NCI-H128 (cell line): ENCODE measurements around the gene SGCD.

ENCODE experiments used
- DNase-seq: peaks from one replicate; lab custom pipeline; 2025; ENCODE audit not compliant: unreplicated experiment; lab: John Stamatoyannopoulos, UW

SGCD gene

DNA sequence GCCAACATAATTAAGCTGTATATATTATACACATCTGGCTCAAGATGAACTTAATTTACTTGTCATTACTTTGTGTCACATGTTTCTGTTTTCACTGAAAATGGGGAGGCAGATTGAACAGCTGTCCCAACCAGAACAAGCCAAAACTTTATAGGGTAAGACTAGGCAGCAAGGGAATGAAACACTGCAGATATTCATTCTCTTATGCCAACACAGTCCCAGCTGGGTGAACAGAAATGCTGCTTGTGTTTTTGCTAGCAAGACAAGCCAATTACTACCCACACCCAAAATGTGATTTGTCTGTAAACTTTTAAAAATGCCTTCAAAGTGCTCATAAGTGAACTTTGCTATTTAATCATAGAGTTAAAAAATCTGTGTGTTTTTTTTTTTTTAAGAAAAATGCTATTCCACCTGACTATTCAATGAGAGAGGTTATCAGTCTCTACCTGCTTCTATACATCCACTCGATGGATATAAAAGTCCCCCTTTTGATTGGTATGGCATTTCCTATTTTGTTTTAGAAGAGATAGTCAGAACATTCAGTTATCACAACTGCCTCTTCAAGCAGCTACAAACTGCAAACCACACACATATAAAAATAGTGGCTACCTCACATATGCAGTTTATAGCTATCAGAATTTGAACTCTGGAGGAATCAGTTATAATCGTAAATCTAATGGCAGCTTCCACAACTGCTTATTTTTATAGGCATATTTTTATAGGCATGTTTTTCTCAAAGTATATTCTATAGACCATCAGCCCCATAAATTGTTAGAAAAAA is 431.2 kb downstream of the SGCD start:
- DNase-seq, result no peak

DNA sequence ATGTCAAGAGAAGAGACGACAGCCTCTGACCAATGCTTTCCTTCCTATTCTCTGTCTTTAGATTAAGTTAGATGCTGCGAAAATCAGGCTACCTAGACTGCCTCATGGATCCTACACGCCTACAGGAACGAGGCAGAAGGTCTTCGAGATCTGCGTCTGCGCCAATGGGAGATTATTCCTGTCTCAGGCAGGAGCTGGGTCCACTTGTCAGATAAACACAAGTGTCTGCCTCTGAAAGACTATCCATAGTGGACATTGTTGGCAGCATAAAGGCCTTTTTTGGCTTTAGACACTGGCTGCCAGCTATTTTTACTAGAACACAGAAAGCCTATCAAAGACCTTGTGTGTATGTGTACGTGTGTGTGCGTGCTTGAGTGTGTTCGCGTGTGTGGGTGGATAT is 432.2 kb downstream of the SGCD start:
- no peak for DNase-seq

DNA sequence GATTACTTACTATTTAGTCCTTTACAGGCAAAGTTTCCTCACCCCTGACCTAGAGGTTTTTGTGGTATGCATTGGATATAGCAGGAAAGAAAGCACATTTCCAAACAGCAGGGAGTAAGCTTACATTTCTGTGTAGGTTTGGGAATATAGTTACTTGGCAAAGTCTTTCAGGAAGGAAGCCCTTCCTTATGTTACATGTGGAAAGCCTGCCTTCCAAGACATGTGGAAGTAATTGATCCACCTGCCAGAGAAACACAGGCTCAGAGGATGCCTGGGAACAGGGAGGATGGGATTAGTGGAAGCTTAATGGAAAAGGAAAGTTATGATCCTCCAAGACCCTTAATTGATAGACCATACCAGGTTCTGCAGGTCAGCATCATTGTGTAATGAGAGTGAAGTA is 435.8 kb downstream of the SGCD start:
- DNase-seq, result no peak

DNA sequence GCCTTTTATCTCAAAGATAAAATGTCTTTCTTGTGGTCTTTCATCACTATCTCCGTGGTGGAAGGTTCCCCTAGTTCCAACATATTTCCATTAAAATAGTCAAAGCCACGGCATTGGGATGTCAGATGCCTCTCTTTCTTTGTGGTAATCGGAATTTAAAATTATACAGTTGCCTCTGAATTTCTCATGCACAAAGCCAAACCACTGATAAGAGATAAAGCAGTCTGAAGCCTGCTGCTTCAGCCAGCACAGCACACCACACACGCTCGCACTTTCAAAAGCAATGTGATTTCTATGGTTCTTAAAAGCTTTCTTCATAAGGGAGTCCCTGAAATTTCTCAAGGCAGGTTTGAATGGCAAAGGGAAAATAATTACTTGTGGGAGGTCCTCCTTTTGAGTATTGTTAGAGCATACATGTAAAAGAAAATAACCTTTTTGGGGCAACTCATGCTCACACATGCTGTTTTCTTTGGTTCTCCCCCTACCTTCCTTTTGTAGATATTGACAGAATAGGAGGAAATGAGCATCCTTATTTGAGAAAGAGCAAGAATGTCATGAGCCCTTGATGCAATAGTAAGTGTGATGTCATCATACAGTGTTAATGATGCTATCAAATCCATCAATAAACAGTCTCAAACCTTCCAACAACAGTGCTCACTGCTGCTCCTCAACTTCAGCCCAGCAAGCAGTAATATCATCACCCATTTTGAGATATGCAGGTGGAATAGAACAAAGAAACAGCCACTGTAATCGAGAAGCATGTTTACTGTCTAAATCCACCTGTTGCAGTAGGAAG is 437.4 kb downstream of the SGCD start:
- no peak for DNase-seq

DNA sequence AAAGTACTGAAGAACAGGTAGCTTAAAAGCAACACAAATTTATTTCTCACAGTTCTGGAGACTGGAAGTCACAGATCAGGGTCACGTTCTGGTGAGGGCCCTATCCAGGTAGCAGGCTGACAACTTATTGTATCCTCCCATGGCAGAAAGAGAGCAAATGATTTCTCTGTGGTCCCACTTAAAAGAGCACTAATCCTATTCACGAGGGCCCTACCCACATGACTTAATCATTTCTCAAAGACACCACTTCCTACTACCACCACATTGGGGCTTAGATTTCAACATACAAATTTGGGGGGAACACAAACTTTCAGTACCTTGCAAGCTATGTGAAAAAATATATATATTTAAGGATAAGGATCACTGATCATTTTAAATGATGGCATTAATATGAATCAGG is 447.3 kb downstream of the SGCD start:
- DNase-seq, result no peak

DNA sequence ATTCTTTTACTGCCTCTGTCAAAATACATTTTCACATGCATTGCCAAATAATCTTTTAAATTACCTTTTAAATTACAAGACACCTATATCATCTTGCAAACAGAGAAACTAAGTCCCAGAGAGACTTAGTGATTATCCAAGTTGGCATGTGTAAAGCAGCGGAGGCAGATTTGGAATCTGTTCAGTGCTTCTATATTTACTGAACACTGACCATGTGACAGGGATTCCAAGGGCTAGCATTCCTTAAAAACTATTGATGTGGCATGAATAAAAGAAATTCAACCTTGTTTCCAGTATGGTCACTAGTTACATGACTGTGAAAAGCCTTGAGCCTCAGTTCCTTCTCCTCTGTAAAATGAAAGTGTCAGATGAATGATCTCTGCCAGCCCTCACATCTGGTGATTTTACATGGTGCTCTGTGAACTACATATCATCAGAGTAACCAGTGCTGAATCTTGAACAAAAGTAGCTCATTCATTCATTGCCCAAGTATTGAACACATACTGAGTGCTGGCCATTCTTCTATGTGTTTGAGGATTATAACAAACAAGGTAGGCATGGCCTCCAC is 451.3 kb downstream of the SGCD start:
- DNase-seq, result no peak

DNA sequence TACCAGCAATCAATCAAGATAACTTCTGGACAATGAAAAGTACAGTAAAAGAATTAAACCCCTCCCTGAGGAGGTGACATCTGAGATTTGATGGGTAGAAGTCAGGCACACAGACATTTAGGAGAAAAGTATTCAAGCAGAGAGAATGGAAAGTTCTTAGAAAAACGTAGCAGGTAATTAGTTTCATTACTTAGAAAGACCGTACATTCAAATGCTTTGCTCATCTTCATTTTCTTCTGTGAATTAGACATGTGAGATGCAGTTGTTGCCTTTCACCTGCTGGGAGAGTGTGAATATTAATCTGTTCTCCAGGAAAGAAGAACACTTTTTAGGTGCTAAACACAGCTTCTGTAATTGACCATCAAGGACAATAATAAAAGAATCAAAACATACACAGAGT is 451.8 kb downstream of the SGCD start:
- DNase-seq, result no peak

DNA sequence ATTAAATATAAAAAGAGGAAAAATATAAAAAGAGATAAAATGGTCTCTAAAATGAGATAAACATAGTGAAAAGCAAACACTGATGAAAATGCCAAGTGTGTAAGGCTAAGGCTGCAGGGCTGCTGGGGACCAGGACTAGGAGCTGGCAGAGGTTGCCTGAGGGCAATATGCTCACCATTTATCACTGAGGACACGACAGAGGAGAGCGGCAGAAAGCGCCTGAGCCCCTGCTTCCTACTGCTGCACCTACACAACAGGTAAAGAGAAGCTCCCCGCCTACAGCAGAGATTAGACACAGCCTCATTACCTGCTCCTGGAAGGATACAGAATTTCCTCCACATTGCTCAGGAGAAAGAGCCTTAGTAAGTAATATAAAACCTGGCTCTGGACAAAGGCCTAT is 452.5 kb downstream of the SGCD start:
- no peak for DNase-seq

DNA sequence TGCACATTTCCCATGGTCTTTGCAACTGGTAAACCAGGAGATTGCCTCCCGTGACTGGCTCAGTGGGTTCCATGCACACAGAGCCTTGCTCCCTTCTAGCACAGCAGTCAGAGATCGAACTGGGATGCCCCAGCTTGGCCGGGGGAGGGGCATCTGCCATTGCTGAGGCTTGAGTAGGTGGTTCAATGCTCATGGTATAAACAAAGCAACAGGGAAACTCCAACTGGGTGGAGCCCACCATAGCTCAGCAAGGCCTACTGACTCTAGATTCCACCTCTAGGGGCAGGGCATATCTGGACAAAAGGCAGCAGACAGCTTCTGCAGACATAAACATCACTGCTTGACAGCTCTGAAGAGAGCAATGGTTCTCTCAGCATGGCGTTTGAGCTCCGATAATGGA is 456.1 kb downstream of the SGCD start:
- DNase-seq, result no peak

DNA sequence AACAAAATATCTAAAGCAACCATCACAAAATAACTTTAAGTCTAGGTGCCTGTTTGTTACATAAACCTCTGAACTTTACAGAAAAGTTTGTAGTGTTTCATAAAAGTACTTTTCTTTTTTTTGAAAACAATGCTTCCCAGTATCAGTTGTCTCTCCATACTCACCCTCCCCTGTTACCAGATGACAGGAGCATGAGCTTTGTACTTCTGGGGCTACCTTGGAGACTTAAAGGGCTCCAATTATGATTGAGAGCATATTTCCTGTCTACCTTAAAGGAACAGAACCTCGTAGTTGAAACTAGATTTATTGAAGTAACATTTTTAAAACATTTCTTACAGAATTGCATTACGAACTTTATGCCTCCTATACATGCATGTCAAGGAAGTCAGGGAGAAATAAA is 467.7 kb downstream of the SGCD start:
- no peak for DNase-seq

DNA sequence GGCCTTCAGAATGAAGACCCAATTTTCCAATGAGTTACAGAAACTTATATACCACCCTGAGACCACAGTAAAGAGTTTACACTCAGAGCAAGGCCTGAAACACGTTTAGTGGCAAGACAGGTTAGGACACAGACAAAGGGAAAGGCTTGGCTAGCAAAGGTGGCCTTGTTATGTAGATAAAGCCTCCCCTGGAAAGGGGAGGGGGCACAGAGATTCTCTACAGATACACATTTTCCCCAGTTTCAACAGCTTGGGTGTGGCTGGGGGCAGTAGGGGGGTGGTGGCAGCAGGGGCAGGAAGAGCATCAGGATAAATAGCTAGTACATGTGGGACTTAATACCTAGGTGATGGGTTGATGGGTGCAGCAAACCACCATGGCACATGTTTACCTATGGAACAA is 471.2 kb downstream of the SGCD start:
- no peak for DNase-seq

DNA sequence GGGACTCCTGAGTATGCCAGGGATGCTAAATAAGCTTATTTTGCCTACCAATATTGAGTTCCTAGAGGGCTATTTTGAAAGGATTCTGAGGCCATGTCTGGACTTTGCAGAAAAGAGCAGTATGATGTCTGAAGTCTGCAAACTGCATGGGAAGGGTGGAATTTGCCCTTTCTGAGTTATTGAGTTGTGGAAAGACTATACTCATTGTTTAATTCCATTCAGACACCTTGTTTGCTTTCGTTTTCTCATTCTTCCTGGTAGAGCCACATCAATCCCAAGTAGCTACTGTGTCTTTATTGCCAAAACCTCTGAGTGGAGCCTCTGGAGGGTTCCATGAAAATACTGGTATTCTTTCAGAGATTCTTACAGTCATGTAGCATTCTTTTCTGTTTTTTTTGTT is 472.2 kb downstream of the SGCD start:
- DNase-seq, result no peak

DNA sequence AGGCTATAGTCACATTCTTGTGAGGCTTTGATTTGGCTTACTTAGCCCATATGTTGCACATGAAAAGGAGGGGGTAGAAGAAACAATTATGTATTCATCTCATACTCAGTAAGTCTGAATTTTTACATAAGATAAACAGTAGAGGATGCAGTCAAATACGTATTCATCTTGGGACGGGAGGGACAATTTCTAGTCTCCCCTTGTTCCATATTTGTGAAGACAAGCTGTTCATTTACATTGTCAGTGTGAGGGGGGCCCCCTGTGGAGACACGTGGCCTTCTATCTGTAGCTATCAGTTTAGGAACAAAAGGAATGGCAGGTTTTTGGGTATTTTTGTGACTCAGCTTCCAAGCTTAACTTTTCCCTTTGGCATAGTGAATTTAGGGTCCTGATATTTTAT is 474.0 kb downstream of the SGCD start:
- DNase-seq, result no peak

DNA sequence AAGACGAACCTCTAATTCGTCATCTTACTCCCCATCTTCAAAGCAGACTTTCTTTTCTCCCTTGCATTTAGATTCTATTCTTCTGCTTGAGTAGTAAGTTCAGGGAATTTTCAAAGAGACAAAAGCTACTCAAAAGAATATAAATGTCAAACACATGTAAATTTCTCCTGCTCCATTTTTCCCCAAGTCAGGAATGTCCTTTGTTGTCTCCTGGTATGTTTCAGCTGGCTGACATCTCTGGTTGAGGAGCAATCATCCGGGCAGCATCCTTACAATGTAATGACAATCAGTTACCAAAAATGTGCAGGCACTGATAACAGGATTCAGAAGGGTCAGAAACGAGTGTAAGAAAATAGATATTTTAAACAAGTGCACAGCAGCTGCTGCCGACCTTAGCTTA is 475.5 kb downstream of the SGCD start:
- DNase-seq, result no peak

DNA sequence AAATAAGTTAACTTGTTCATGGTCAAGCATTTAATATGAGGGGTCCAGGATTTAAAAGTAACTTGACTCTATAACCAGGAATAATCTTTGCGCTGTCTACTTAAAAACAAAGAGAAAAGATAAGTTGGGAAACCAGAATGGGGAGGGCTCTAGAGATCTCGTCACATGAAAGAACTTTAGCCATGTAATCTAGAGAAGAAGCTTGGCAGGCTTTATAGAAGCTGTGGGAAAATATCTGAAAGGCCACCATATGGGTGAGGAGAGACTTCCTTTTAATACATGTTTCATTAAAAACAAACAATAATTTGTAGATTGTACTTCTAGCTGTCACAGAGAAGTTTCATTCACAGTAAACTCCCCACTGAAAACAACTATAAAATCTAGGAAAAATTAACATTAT is 476.4 kb downstream of the SGCD start:
- DNase-seq, result no peak

DNA sequence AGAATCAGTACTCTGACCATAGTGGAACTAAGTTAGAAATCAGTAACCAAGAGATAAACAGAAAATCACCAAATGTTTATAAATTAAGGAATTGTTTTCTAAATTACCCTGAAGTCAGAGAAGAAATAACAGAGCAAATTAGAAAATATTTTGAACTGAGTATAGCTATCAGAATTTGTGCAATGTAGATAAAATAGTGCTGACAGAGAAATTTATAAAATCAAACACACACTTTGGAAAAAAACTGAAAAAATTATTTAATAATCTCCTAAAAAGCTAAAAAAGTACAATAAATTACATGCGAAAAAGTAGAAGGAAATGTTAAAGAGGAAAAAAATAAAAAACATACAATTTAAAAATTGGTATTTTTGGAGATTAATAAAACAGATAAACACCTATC is 486.0 kb downstream of the SGCD start:
- DNase-seq, result no peak

DNA sequence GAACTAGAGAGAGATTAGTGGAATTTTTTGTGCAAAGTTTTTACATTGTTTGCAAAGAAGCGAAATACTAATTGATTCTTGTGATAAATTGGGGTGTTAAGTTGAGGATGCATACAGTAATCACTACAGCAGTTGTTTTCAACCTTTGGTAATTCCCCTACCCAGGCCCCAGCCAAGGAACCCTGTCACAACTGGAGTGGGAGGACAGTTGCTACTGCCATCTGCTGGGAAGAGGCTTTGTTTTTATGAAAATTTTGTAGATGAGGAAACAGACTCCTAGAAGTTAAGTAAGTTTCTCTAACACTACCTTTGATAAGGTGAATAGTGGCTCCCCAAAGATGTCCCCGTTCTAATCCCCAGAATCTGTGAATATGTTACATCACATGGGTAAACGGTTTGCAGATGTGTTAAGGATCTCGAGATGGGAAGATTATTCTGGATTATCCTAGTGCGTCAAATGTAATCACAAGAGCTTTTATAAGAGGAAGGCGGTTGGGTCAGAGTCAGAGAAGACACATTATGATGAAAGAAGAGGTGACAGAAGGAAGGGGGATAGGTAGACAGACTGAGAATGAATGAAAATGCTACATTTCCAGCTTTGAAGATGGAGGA is 489.1 kb downstream of the SGCD start:
- DNase-seq, result no peak
